HG03196 (cell line): Measurements from ENCODE around the gene CPXM2.

Experiments used
- ATAC-seq: cut with Tn5 transposase; IDR thresholded peaks from one replicate; pipeline ENCODE4 v1.9.1; 2021; ENCODE audit not compliant: unreplicated experiment

The CPXM2 gene

GRCh38 chr10:123852411-123852951 is 39.1 kb downstream of the CPXM2 start:
- no peak for ATAC-seq

GRCh38 chr10:123848564-123849457 is 42.8 kb downstream of the CPXM2 start:
- ATAC-seq, result peak; percentile 72

GRCh38 chr10:123847686-123848432 is 43.7 kb downstream of the CPXM2 start:
- no peak for ATAC-seq

- ATAC-seq, result no peak
Measured at GRCh38 chr10:123843835-123844234, 47.8 kb downstream of the CPXM2 start.

- ATAC-seq, result no peak
Measured at GRCh38 chr10:123842692-123843385, 48.8 kb downstream of the CPXM2 start.

GRCh38 chr10:123841560-123841959 is 50.0 kb downstream of the CPXM2 start:
- ATAC-seq, result no peak

GRCh38 chr10:123841115-123841514 is 50.5 kb downstream of the CPXM2 start:
- no peak for ATAC-seq

- ATAC-seq, result no peak
Measured at GRCh38 chr10:123840714-123841113, 50.9 kb downstream of the CPXM2 start.

GRCh38 chr10:123838596-123839310 is 52.9 kb downstream of the CPXM2 start:
- ATAC-seq, result no peak

- no peak for ATAC-seq
Measured at GRCh38 chr10:123837756-123838155, 53.9 kb downstream of the CPXM2 start.

GRCh38 chr10:123836418-123837145 is 55.0 kb downstream of the CPXM2 start:
- ATAC-seq, result no peak

GRCh38 chr10:123835575-123835974 is 56.0 kb downstream of the CPXM2 start:
- ATAC-seq, result peak; percentile 92

- ATAC-seq, result no peak
Measured at GRCh38 chr10:123833170-123833850, 58.3 kb downstream of the CPXM2 start.

GRCh38 chr10:123831259-123831658 is 60.3 kb downstream of the CPXM2 start:
- ATAC-seq, result no peak

- ATAC-seq, result no peak
Measured at GRCh38 chr10:123821136-123821535, 70.5 kb downstream of the CPXM2 start.

- ATAC-seq, result no peak
Measured at GRCh38 chr10:123809632-123810031, 82.0 kb downstream of the CPXM2 start.

- ATAC-seq, result no peak
Measured at GRCh38 chr10:123808906-123809305, 82.7 kb downstream of the CPXM2 start.

- no peak for ATAC-seq
Measured at GRCh38 chr10:123808286-123808685, 83.3 kb downstream of the CPXM2 start.

- ATAC-seq, result no peak
Measured at GRCh38 chr10:123807444-123808035, 84.1 kb downstream of the CPXM2 start.
